ENCODE results near the gene GALR3. TPM values are rescaled to one million over a fixed set of nuclear protein-coding genes. Genes with fewer than 3 reads are reported as not detected.

GALR3 gene
- total and polyA plus RNA-seq, 10 donors: not detected

DNA sequence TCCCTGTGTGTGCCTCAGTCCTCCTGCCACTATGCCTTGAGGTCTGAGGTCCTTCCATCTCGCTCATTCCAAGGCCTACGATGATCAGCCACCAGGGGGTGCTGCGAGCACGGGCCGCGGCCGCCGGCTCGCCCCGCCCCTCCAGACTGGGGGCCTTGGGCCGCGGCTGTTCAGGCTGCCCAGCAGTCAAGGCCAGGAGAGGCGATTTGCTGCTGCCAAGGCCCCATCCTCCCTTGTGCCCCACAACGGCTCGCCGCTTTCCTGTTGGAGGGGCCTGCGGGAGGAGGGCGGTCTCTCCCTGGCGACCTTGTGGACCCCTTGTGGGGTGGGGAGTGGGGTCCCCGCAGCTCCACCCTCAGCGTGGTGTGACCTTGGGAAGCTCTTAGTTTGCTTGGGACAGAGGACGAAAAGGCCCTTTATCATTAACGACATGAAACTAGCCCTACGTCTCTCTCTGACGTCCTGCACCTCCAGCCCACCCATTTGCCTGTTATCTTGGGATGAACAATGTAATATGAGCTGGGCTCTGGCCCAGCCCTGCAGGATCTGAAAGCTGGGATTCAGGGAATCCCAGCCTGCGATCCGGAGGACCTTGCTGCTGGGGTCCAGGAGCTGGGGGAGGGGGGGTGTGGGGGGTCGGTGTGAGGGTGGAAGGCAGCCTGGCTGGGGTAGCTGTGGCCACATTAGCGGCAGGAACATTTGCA, 5.3 kb upstream of the GALR3 start:
- 2 to 10% (median 7%) methylated on average over 9 to 29 of the region's 29 CpGs for WGBS, 5 donors
- H3K4me1 ChIP-seq: peaks cover 19 to 31% (median 22%) of the 10 kb centered on the region in 6 donors
- peaks cover 0 to 63% (median 11%) of the 10 kb centered on the region in 7 donors for H3K27me3 ChIP-seq (replicated peaks in 1 of 7)
- TF ChIP-seq POLR2AphosphoS5 (IDR thresholded peaks at IDR 0.05) (peak; percentile 62 to 87 (median 78)), POLR2A (IDR thresholded peaks at IDR 0.05) (no peak)
- TF ChIP-seq, protein P1, sequence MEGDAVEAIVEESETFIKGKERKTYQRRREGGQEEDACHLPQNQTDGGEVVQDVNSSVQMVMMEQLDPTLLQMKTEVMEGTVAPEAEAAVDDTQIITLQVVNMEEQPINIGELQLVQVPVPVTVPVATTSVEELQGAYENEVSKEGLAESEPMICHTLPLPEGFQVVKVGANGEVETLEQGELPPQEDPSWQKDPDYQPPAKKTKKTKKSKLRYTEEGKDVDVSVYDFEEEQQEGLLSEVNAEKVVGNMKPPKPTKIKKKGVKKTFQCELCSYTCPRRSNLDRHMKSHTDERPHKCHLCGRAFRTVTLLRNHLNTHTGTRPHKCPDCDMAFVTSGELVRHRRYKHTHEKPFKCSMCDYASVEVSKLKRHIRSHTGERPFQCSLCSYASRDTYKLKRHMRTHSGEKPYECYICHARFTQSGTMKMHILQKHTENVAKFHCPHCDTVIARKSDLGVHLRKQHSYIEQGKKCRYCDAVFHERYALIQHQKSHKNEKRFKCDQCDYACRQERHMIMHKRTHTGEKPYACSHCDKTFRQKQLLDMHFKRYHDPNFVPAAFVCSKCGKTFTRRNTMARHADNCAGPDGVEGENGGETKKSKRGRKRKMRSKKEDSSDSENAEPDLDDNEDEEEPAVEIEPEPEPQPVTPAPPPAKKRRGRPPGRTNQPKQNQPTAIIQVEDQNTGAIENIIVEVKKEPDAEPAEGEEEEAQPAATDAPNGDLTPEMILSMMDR (IDR thresholded peaks at IDR 0.05 in 8 of 11, conservative IDR thresholded peaks at IDR 0.05 in 3 of 11): peak; percentile 88 to 98 (median 95)
- no peaks in the 10 kb centered on the region for H3K36me3 ChIP-seq
- H3K9me3 ChIP-seq: no peaks in the 10 kb centered on the region
- H3K27ac ChIP-seq: peak overlapping the region in 6 of 8 donors; percentile 4 to 74 (median 68)
- DNase-seq: peak; percentile 94
- intact Hi-C loops (cut with DNase I; ENCODE audit: low total_unique reads): loop anchor here (2.0 to 10.0 kb wide), 2 partner anchors 45 to 147 kb away; no protein-coding TSS in a partner anchor
- peak overlapping the region in 7 of 8 donors; percentile 23 to 71 (median 43) for H3K4me3 ChIP-seq

DNA sequence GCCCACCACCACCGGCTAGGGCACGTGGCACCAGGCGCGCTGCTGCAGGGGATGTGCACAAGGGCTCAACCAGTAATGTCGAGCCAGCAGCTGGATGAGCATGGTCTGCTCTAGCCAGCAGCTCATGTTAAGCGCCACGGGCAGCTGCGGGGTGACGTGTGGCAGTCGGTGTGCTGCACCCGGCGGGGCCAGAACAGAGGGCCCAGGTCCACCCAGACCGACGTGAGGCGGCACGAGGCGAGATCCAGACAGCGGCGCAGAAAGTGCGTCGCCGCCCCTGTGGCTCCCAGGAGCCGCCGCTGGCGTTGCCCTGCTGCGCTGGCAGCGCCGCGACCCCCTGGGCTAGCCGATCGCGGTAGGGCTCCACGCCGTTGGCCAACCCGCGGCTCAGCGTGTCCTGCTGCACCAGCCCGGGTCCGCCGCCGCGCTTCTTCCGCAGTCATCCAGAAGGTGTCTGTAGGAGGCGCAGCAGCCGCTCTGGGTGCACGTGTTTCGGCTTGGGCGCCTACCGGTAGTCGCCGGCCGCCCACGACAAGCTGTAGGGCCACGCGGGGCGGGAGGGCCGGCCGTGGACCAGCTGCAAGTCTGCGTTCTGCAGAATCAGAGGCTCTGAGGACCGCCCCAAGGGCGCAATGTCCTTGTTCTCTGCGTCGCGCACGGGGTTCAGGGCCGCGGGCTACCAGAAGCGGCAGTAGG, 4.6 kb upstream of the GALR3 start:
- WGBS, 5 donors: 2 to 3% (median 2%) methylated on average over 28 to 68 of the region's 68 CpGs
- intact Hi-C loops (cut with DNase I; ENCODE audit: low total_unique reads): loop anchor here (10.0 kb wide), 1 partner anchor 146 kb away; no protein-coding TSS in a partner anchor
- DNase-seq: peak; percentile 91
- Histone ChIP-seq H3K9me3 (no peaks in the 10 kb centered on the region), H3K36me3 (no peaks in the 10 kb centered on the region), H3K4me3 (peak overlapping the region; percentile 23 to 71 (median 38)), H3K4me1 (peaks cover 19 to 31% (median 22%) of the 10 kb centered on the region in 6 donors), H3K27me3 (replicated peaks in 1 of 7) (peaks cover 0 to 63% (median 11%) of the 10 kb centered on the region in 7 donors), H3K27ac (peak overlapping the region in 5 of 8 donors; percentile 60 to 74 (median 72))
- no peak for TF ChIP-seq POLR2A (IDR thresholded peaks at IDR 0.05)
- peak in 2 of 3 donors; percentile 63 to 68 for TF ChIP-seq POLR2AphosphoS5 (IDR thresholded peaks at IDR 0.05)
- TF ChIP-seq, protein P1 (IDR thresholded peaks at IDR 0.05 in 8 of 11, conservative IDR thresholded peaks at IDR 0.05 in 3 of 11): peak in 8 of 11 experiments; percentile 16 to 66 (median 40)

DNA sequence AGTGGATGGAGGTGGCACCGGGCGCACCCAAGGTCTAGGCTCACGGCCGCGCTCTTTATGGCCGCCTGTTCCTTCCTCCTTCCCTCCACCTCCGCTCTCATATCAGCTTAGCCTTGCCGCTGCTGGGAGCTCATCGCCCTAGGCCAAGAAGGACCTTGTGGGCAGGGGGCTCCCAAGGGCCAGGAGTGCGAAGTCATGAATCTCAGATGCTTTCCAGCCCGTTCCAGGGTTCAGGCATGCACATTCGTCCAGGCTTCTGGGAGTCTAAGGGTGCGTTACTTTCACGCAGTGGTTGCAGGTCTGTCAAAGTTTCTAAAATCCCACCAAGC, 4.1 kb upstream of the GALR3 start:
- Histone ChIP-seq H3K27me3 (replicated peaks in 1 of 7) (peaks cover 0 to 68% (median 11%) of the 10 kb centered on the region in 7 donors), H3K4me3 (peak overlapping the region; percentile 23 to 71 (median 38)), H3K27ac (peak overlapping the region in 5 of 8 donors; percentile 60 to 74 (median 72)), H3K9me3 (no peaks in the 10 kb centered on the region), H3K36me3 (no peaks in the 10 kb centered on the region), H3K4me1 (peaks cover 19 to 36% (median 23%) of the 10 kb centered on the region in 6 donors)
- intact Hi-C loops (cut with DNase I; ENCODE audit: low total_unique reads): loop anchor here (10.0 kb wide), 1 partner anchor 146 kb away; no protein-coding TSS in a partner anchor
- DNase-seq: no peak
- no peak for TF ChIP-seq POLR2A (IDR thresholded peaks at IDR 0.05)
- TF ChIP-seq POLR2AphosphoS5 (IDR thresholded peaks at IDR 0.05): no peak
- TF ChIP-seq, protein P1 (IDR thresholded peaks at IDR 0.05 in 8 of 11, conservative IDR thresholded peaks at IDR 0.05 in 3 of 11): no peak
- 22 to 28% (median 24%) methylated on average over 13 to 14 of the region's 14 CpGs for WGBS, 5 donors

Measured in spleen (tissue), 11 donors.